Hypothalamus (tissue), 51 donors: Measurements from ENCODE around the gene TSSK2.
A peak's percentile ranks its signal among the peaks of the same experiment; 100 is the strongest.

Experiments
- DNase-seq, 51 donors: peaks; one replicate each; lab custom pipeline; 2025; lab: John Stamatoyannopoulos, UW

TSSK2 gene

GRCh38 chr22:19105867-19106802, 25.0 kb upstream of the TSSK2 start:
- no peak for DNase-seq

GRCh38 chr22:19106886-19107729, 24.0 kb upstream of the TSSK2 start:
- no peak for DNase-seq

DNA sequence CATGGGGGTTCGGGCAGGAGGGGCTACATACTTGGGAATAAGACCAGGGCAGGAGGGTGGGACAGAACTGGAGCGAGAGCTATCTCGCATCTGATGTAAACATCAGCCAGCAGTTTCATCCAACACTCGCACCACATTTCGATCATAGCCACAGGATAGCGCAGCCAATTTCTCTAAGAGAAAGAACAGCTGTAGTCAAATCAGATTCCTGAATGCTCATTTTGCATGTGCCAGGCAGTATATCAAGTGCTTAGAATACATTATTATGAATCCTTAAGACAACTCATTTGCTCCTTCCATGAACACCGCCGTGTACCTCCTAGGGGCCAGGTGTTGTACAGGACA, 23.4 kb upstream of the TSSK2 start:
- DNase-seq, result no peak

DNA sequence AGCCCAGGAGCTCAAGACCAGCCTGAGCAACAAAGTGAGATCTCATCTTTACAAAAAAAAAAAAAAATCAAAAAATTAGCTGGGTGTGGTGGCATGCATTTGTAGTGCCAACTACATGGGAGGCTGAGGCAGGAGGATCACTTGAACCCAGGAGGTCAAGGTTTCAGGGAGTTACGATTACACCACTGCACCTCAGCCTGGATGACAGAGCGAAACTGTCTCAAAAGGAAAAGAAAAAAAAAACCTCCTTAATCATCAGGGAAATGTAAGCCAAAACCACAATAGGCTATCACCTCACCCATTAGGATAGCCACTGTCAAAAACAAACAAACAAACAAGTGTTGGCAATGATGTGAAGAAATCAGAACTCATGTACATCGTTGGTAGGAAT, 22.3 kb upstream of the TSSK2 start:
- no peak for DNase-seq

DNA sequence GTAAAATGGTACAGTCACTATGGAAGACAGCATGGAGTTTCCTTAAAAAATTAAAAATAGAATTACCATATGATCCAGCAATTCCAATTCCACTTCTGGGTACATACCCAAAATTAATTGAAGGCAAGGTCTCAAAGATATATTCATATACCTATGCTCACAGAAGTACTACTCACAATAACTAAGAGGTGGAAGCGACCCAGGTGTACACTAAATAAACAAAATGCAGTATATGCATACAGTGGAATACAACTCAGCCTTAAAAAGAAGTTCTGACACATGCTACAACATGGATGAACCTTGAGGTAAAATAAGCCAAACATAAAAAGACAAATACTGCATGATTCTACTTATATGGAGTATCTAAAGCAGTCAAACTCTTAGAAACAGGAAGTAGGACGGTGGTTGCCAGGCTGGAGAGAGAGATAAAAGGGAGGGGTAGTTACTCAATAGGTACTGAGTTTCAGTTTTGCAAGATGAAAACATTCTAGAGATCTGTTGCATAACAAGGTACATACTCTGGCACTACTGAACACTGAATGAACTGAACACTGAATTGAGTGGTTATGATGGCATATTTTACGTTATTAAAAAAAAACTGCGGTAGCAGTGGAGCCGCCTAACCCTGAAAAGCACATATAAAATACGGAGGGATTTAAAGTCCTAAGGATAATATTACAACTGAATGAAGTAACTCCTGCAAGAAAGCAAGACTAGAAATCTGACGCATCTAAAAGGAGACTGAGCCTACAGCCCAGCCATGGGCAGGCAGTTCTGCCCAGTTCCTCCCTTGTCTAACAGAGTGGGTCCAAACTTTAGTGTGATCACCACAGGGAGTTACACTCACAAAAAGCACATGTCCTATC, 21.7 kb upstream of the TSSK2 start:
- peak in 1 of 51 donors; percentile 34 for DNase-seq

- DNase-seq, result no peak
Observed at GRCh38 chr22:19110064-19110458, 21.0 kb upstream of the TSSK2 start.

- no peak for DNase-seq
Observed at GRCh38 chr22:19110646-19111045, 20.5 kb upstream of the TSSK2 start.

DNA sequence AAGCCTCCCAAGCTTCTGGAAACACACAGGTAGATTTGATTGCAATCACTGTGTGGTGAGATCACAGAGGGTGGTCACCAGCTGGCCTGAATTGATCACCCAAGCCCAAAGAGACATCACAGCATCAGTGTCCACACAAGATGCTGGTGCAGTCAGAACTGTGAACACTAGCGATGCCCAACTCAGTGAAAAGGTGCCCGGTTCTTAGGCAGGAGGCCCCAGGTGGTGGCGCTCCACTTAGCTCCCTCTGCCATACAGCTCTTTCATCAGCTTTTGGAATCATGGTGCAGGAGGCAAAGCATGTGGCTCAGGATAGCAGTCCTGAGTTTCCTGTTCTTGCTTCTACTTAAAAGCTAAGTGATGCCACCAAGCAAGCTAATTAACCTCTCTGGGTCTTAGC, 20.0 kb upstream of the TSSK2 start:
- no peak for DNase-seq

- no peak for DNase-seq
Observed at GRCh38 chr22:19111584-19111983, 19.5 kb upstream of the TSSK2 start.

- no peak for DNase-seq
Observed at GRCh38 chr22:19113429-19113828, 17.7 kb upstream of the TSSK2 start.

DNA sequence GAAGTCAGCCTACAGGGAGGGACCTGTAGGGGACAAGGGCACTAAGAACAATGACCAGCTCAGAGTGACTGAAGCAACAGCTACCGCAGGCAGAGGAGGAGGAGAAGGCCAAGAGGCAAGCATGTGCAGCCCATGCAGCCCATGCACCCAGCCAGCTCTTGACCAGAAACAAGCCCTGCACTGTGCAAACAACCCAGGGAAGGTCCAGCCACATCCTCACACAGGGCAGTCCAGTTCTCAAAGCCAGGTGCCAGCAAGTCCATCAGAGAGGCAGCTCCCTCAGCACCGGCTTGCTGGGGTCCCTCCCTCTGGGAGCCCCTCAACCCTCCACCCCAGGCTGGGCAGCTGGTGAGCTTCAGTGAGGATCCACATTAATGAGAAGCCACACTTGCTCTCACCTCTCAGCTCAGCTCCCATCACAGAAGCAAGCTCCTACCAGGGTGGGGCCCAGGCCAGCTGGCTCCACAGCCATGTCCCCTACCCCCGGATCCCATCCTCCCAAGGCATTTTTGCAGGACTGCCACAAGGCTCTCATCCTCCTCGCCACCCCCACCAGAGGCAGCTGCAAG, 16.0 kb upstream of the TSSK2 start:
- peak in 1 of 51 donors; percentile 39 for DNase-seq

- peak in 7 of 51 donors; percentile 11 to 38 (median 31) for DNase-seq
Observed at GRCh38 chr22:19115628-19116027, 15.5 kb upstream of the TSSK2 start.

DNA sequence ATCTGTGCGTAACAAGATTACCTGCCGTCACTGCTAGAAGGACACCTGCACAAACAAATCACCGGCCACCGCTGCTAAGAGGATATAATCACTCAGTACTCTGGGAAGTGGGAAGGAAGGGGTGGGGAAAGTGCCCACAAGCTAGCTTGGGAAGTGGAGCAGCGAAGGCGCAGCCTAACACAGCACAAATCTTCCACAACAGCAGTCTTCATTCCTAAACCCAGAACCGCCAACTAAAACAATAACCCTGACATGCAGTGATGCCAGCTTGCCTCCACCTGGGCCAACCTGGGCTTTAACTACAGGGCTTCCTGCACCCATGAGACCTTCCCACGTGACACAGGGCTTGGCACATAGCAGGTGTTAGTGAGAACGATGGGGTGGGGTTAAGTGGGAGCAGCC, 14.0 kb upstream of the TSSK2 start:
- DNase-seq, result no peak

- no peak for DNase-seq
Observed at GRCh38 chr22:19118329-19118880, 12.7 kb upstream of the TSSK2 start.

GRCh38 chr22:19119949-19120348, 11.2 kb upstream of the TSSK2 start:
- no peak for DNase-seq

GRCh38 chr22:19120829-19121630, 10.1 kb upstream of the TSSK2 start:
- no peak for DNase-seq

DNA sequence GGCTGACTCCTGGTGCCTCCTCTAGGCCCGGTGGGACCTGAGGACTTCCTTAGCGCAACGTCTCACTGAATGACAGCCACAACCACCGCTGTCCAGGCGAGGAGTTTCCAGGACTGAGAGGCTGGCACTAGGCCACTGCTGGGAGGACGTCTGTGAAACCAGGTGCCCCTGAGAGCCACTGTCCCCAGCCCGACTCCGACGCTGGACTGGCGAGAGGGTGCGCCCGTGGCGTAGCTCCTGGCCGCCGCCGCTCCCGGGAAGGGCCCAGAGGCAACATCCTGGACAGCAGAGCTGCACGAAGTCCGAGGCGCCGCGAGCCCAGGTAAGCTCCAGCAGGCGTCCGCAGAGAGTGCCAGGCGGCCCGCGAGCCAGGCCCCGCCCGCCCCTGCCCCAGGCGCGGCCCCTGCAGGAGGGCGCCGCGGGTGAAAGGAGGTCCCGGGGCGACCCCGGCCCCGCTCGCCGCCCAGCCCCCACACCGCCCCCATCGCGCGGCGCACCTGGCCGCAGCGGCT, 9.4 kb upstream of the TSSK2 start:
- DNase-seq, result peak in 20 of 51 donors; percentile 22 to 65 (median 45)

DNA sequence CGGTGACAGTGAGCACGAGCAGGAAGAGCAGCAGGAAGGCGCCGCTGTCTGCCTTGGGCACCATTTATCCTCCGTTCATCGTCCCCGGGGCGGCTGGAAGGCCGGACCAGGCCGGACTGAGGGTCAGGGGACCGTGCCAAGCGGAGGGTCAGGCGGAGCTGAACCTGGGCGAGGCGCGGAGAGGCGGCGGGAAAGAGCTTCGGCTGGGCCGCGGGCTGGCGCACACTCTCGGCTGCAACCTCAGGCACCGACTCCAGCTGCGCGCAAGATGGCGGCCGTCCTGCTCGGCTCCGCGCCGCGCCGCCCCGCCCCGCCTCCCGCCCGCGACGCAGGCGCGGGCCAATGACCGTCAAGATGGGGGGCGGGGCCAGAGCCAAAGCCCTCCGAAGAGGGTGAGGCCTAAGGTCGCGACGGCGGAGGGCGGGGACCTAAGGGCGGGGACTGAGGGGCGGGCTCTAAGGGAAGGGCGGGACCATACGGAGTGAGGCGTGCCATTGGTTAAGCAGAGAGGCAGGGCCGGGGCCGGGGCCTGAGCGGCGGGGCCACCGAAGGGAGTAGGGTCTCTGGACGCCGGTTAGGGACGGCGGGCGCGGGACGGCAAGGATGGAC, 8.9 kb upstream of the TSSK2 start, which contains the start of gene DGCR2:
DGCR2 (minus strand) TSS at position 270 of the 609 bp plus-strand sequence; CDS start at position 64, 206 bp downstream.
- peak; percentile 46 to 99 (median 94) for DNase-seq
